Caki2 (cell line): Measurements from ENCODE around the gene CCDC154. TPM values are rescaled to one million over a fixed set of nuclear protein-coding genes. Genes with fewer than 3 reads are reported as not detected.
"Not testable (repeated sequence)": the region's sequence is repeated elsewhere in the genome, so short reads cannot be mapped to it uniquely, and the experiment has no call there.

Experiments
- DNase-seq: peaks from one replicate; pipeline ENCODE4 v3.0.0-alpha.2; 2015; ENCODE audit warnings: low read depth
- in situ Hi-C: cut with HindIII; loops from 2 replicates; pipeline ENCODE4 v1.10.0; 2016; ENCODE audit warnings: low sequenced_read_pairs, low pct_unique_long_range_greater_than_20kb, mixed read lengths
- total RNA-seq: library from RNA; depleted of rRNA; stranded (reverse); fragments of >200 nt; shearing (Covaris generic); gene quantifications from 2 replicates; pipeline ENCODE4 v1.2.3, GENCODE V29; 2014; ENCODE audit warnings: low replicate concordance

Gene CCDC154
- total RNA-seq, 1 experiment from 2014 or later, result not detected

- DNase-seq, result no peak
- in situ Hi-C loops, result no loop called here
Observed at GRCh38 chr16:1444730-1445517, 568 bp upstream of the CCDC154 start.

GRCh38 chr16:1443403-1443973, 868 bp downstream of the CCDC154 start:
- no peak for DNase-seq
- in situ Hi-C loops, result no loop called here

GRCh38 chr16:1442697-1443096, 1.7 kb downstream of the CCDC154 start:
- no peak for DNase-seq
- in situ Hi-C loops, result no loop called here

- no peak for DNase-seq
- in situ Hi-C loops, result no loop called here
Observed at GRCh38 chr16:1441391-1441829, 2.9 kb downstream of the CCDC154 start.

- in situ Hi-C loops, DNase-seq: not testable (repeated sequence)
Observed at GRCh38 chr16:1439699-1440074, 4.7 kb downstream of the CCDC154 start.

- in situ Hi-C loops, result no loop called here
- DNase-seq, result no peak
Observed at GRCh38 chr16:1439058-1439698, 5.2 kb downstream of the CCDC154 start.

- in situ Hi-C loops, result no loop called here
- DNase-seq, result no peak
Observed at GRCh38 chr16:1438229-1439057, 5.9 kb downstream of the CCDC154 start.

GRCh38 chr16:1437606-1438005, 6.8 kb downstream of the CCDC154 start:
- in situ Hi-C loops, result no loop called here
- no peak for DNase-seq

GRCh38 chr16:1436731-1437355, 7.5 kb downstream of the CCDC154 start:
- no peak for DNase-seq
- in situ Hi-C loops, result no loop called here

GRCh38 chr16:1435921-1436697, 8.2 kb downstream of the CCDC154 start:
- in situ Hi-C loops, result no loop called here
- no peak for DNase-seq

GRCh38 chr16:1434644-1435592, 9.4 kb downstream of the CCDC154 start:
- in situ Hi-C loops, result no loop called here
- DNase-seq, result no peak

- in situ Hi-C loops, result no loop called here
- no peak for DNase-seq
Observed at GRCh38 chr16:1433756-1434155, 10.6 kb downstream of the CCDC154 start.

- no peak for DNase-seq
- in situ Hi-C loops, result no loop called here
Observed at GRCh38 chr16:1433263-1433560, 11.1 kb downstream of the CCDC154 start.

GRCh38 chr16:1432388-1433262, 11.7 kb downstream of the CCDC154 start:
- DNase-seq, result no peak
- in situ Hi-C loops, result no loop called here

- DNase-seq, result no peak
- in situ Hi-C loops, result no loop called here
Observed at GRCh38 chr16:1431497-1432270, 12.7 kb downstream of the CCDC154 start.
